GM10248 (cell line): ENCODE results near the gene GOLGA7B.

ENCODE experiments used
- CTCF ChIA-PET: fragments of 300-600 bp; sonication (Branson Sonifier 250); formaldehyde crosslinking; extraction: SDS; loops from one replicate; lab custom pipeline; 2021; ENCODE audit warnings: antibody characterized with exemption; lab: Yijun Ruan, JAX
- POLR2A ChIA-PET: fragments of 350-650 bp; sonication (Branson Sonifier 250); formaldehyde crosslinking; extraction: SDS; loops from one replicate; lab custom pipeline; 2020; ENCODE audit warnings: antibody characterized with exemption; lab: Yijun Ruan, JAX
- DNase-seq: peaks from one replicate; pipeline ENCODE4 v3.0.0; 2012; ENCODE audit errors: extremely low spot score
- TF ChIP-seq, protein P1 (sequence below): IDR thresholded peaks from 2 replicates; pipeline ENCODE4 v1.5.1; 2012; ENCODE audit warnings: mild to moderate bottlenecking, low read depth; ENCODE audit errors: extremely low read depth, missing control alignments, control extremely low read depth

The GOLGA7B gene

DNA sequence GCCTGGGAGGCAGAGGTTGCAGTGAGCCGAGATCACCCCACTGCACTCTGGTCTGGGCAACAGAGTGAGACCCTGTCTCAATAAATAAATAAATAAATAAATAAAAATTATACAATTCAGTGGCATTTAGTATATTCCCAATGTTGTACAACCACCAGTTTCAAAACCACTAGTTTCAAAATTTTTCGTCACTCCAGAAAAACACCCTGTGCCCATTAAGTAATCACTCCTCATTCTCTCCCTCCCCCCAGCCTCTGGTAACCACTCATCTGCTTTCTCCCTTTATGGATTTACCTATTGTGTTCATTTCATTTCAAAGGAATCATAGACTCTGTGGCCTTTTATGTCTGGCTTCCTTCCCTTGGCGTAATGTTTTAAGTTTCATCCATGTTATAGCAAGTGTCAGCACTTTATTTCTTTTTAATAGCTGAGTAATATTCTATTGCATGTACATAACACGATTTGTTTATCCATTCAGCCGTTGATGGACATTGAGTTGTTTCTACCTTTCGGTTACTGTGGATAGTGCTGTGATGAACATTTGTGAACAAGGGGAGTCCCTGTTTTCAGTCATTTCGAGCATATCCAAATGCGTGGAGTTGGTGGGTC lies 29.4 kb upstream of the GOLGA7B start:
- TF ChIP-seq, protein P1, sequence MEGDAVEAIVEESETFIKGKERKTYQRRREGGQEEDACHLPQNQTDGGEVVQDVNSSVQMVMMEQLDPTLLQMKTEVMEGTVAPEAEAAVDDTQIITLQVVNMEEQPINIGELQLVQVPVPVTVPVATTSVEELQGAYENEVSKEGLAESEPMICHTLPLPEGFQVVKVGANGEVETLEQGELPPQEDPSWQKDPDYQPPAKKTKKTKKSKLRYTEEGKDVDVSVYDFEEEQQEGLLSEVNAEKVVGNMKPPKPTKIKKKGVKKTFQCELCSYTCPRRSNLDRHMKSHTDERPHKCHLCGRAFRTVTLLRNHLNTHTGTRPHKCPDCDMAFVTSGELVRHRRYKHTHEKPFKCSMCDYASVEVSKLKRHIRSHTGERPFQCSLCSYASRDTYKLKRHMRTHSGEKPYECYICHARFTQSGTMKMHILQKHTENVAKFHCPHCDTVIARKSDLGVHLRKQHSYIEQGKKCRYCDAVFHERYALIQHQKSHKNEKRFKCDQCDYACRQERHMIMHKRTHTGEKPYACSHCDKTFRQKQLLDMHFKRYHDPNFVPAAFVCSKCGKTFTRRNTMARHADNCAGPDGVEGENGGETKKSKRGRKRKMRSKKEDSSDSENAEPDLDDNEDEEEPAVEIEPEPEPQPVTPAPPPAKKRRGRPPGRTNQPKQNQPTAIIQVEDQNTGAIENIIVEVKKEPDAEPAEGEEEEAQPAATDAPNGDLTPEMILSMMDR: no peak
- POLR2A ChIA-PET: no interaction called here
- CTCF ChIA-PET: no interaction called here
- DNase-seq: no peak

DNA sequence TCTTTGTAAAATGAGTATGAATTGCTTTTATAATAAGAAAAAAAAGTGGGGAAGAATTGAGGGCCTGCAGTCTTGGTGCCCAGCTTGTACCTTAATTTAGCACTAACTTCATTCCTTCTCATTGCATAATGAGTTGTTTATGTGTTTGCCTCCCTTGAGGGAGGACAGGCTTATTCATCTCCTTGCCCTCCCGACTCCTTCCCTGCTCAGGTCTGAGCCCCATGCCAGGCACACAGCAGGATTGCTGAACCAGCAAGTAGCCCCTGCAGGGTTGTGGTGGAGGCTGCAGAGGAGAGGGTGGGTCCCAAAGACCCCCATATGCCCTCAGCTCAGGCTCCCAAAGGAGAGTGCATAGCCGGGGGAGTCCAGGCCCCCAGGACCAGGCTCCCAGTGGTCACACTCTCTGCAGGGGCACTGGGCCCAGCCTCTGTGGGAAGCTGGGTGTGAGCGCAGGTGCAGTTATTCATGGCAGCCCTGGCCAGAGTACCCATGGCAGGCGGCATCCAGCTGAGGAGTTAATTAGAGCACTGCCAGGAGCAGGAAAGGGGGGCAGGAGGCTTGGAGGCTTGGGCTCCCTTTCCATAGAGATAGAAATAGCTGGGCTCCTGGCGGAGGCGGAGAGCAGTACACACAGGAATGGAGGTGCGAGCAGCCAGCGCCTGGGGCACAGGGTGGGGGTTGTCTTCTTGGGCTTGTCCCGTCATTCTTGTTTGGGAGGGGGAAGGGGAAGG lies 28.2 kb upstream of the GOLGA7B start:
- ChIA-PET CTCF (no interaction called here), POLR2A (no interaction called here)
- no peak for DNase-seq
- TF ChIP-seq, protein P1: no peak

DNA sequence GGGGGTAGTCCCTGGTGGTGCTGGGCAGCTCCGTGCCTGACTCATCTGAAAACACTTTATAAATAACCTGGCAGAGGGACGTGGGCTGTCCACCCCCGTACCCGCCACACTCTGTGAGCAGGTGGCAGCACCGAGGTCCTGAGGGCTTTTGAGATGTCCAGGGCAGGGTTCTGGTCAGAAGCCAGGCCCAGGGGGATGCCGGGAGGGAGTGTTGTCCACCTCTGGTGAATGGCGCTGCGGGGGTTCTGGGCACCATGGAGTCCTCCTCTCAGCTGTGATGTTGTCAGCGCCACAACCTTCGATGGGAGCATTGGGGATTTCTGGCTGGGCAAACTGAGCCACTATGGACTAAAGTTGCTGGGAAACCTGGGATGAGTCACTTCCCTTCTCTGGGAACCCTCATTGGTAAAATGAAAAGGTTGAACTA lies 27.4 kb upstream of the GOLGA7B start:
- no peak for DNase-seq
- POLR2A ChIA-PET: no interaction called here

DNA sequence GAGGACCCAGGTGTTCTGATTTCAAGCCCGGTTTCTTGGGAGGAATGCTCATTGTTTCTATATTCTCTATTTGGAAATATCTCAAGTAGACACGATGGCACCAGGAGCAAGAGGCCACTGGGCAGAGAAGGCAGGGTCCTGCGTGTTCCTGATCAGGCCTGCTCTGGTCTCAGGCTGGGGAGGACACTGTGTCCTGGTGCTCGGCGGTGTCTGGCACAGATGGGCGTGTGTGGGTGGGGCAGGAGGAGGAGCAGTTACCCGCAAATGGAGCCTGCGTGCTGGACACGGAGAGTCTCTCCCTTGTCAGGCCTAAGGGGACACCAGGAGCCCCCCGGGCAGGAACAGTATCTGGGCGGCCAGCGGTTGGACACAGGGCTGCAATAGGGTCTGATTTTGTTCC lies 25.9 kb upstream of the GOLGA7B start:
- DNase-seq: no peak
- ChIA-PET POLR2A (no interaction called here), CTCF (no interaction called here)
- TF ChIP-seq, protein P1: no peak

More for the DNA sequence above, 27.4 kb upstream of the GOLGA7B start:
- CTCF ChIA-PET: no interaction called here
- TF ChIP-seq, protein P1: no peak

DNA sequence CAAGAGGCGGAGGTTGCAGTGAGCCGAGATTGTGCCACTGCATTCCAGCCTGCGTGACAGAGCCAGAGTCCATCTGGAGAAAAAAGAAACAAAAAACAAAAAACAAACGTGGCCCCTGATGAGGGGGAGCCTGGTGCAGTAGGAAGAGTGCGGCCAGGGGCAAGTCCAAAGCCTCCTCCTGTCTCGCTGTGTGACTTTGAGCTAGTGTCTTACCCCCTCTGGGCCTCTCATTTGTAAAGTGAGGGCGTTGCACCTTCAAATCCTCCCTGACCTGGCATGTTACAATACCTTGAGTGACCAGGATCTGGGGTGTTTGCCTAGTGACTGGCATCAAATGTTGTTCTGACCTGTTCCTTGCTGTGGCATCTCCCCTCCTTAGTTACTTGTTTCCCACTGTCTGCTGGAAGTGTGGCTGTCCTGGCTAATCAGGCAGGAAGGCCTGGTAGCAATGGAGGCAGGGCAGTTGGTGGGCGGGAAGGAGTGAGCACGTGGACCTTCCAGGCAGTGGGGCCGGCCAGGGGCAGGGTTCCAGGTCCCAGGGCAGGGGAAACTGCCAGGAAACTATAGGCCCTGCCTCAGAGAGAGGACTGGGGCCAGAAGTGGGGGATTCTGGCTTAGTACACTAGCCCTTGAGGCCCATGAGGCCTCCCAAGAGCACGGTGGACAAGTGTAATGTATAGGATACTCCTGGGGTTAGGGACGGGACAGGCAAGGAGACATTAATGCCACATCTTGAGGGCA lies 24.5 kb upstream of the GOLGA7B start:
- TF ChIP-seq, protein P1: no peak
- CTCF ChIA-PET: no interaction called here
- DNase-seq: no peak
- POLR2A ChIA-PET: no interaction called here

DNA sequence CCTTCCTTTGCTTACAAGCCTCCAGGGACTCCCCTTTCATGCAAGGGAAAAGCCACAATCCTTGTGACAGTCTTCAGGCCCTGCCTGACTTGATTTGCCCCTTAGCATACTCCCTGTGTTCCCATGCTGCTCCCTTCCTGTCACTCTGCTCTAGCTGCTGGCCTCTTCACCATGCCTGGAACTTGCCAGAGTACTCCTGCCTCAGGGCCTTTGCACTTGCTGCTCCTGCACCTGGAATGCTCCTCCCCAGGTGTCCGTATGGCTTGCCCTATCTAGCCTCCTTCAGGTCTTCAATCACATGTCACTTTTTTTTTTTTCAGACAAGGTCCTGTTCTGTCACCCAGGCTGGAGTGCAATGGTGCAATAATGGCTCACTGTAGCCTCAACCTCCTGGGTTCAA lies 22.8 kb upstream of the GOLGA7B start:
- ChIA-PET POLR2A (no interaction called here), CTCF (no interaction called here)
- TF ChIP-seq, protein P1: no peak
- no peak for DNase-seq
